Esophagus muscularis mucosa (tissue), 4 donors: ENCODE results near the gene GPSM1. TPM values are rescaled to one million over a fixed set of nuclear protein-coding genes. Genes with fewer than 3 reads are reported as not detected.

Source experiments
- DNase-seq: peaks from one replicate; pipeline ENCODE4 v3.0.0-alpha.2; 2017; ENCODE audit errors: extremely low spot score
- H3K27ac ChIP-seq, 4 donors: fragments of 200-600 bp; sonication (generic); replicated peaks in 1 of 4; 1 replicate in 3 of 4; 2 replicates in 1 of 4; pipeline ENCODE4 v1.5.1; 2016 to 2019; ENCODE audit warnings: mild to moderate bottlenecking in 1 of 4
- H3K27me3 ChIP-seq, 4 donors: fragments of 200-600 bp; sonication (generic); one replicate each; pipeline versions ENCODE4 v1.5.1 to v1.6.0; 2016 to 2019
- H3K36me3 ChIP-seq, 4 donors: fragments of 200-600 bp; sonication (generic); one replicate each; pipeline ENCODE4 v1.5.1; 2016 to 2019
- H3K4me1 ChIP-seq, 4 donors: fragments of 200-600 bp; sonication (generic); one replicate each; pipeline ENCODE4 v1.5.1; 2016 to 2019
- H3K4me3 ChIP-seq, 4 donors: fragments of 200-600 bp; sonication (generic); 1 replicate in 2 of 4; 2 replicates in 2 of 4; pipeline ENCODE4 v1.5.1; 2016 to 2019; ENCODE audit warnings: mild to moderate bottlenecking in 4 of 4, moderate library complexity in 1 of 4
- H3K9me3 ChIP-seq, 4 donors: fragments of 200-600 bp; sonication (generic); 1 replicate in 3 of 4; 2 replicates in 1 of 4; pipeline ENCODE4 v1.5.1; 2016 to 2019
- EP300 ChIP-seq: sonication (generic); formaldehyde crosslinking; IDR thresholded peaks from one replicate; pipeline ENCODE4 v1.6.1; 2017; ENCODE audit warnings: antibody characterized with exemption
- POLR2A ChIP-seq: fragments of 450-650 bp; IDR thresholded peaks from one replicate; pipeline ENCODE4 v1.6.1; 2017; ENCODE audit warnings: antibody characterized with exemption, moderate library complexity, mild to moderate bottlenecking, low read depth
- POLR2AphosphoS5 ChIP-seq, 2 donors: sonication (generic); formaldehyde crosslinking; IDR thresholded peaks; one replicate each; pipeline ENCODE4 v1.6.1; 2017; ENCODE audit warnings: antibody characterized with exemption in 2 of 2
- WGBS: methylation state at CpG from one replicate; pipeline ENCODE4 v1.1.5; 2018; 5-methylcytosine and 5-hydroxymethylcytosine counted together
- intact Hi-C: fragments of 100-400 bp; cut with DNase I; formaldehyde crosslinking; loops from one replicate; pipeline ENCODE4 v1.15.1; 2023
- total RNA-seq, 4 donors: library from RNA; depleted of rRNA; stranded (reverse); fragments of >200 nt; gene quantifications; one replicate each; pipeline versions ENCODE4 v1.1.0 to v1.2.1, GENCODE V29; 2016
- TF ChIP-seq, protein P1 (sequence below), 3 experiments: fragments of 200-600 bp in 2 of 3; fragments of 450-650 bp in 1 of 3; sonication (generic) in 2 of 3; IDR thresholded peaks; one replicate each; pipeline ENCODE4 v1.5.1; 2017 to 2019; ENCODE audit warnings: antibody characterized with exemption in 3 of 3, mild to moderate bottlenecking in 2 of 3, moderate library complexity in 1 of 3

GPSM1 gene
- total RNA-seq, 4 donors from 2014 or later: 8.3 to 18.5 (median 16.3) TPM

DNA sequence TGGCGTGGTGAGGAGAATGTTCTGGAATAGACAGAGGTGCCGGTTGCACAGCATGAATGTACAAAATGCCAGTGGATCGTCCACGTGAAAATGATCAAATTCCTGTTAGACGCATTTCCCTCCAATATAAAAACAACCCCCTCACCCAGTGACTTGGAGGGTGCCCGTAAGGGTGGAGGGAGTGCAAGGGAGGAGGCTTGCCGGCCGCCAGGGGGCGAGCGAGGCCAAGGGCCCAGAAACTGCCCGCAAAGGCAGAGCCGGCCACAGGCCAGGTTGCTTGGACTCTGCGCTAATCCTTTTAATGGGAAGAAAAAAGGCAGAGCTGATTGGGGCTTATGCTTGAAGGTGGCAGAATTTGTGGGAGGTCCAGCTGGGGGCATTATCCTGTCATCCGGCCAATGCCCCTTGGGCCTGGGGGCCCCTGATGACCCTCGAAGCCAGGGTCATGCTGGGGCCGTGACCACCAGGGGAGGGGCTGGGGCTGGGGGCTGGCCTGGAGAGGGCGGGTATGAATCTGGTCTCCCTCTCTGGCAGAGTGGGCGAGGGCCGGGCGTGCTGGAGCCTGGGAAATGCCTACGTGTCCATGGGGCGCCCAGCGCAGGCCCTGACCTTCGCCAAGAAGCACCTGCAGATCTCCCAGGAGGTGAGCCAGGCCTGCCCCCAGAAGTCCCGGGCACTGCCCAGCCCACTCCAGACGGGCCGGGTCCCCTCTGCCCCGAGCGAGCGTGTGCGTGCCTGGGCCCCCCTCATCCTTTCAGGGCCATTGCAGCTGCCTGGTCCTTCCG lies 12.0 kb downstream of the GPSM1 start:
- no peaks in the 10 kb centered on the region for H3K27me3 ChIP-seq
- H3K9me3 ChIP-seq: no peaks in the 10 kb centered on the region
- TF ChIP-seq, protein P1, sequence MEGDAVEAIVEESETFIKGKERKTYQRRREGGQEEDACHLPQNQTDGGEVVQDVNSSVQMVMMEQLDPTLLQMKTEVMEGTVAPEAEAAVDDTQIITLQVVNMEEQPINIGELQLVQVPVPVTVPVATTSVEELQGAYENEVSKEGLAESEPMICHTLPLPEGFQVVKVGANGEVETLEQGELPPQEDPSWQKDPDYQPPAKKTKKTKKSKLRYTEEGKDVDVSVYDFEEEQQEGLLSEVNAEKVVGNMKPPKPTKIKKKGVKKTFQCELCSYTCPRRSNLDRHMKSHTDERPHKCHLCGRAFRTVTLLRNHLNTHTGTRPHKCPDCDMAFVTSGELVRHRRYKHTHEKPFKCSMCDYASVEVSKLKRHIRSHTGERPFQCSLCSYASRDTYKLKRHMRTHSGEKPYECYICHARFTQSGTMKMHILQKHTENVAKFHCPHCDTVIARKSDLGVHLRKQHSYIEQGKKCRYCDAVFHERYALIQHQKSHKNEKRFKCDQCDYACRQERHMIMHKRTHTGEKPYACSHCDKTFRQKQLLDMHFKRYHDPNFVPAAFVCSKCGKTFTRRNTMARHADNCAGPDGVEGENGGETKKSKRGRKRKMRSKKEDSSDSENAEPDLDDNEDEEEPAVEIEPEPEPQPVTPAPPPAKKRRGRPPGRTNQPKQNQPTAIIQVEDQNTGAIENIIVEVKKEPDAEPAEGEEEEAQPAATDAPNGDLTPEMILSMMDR (IDR thresholded peaks at IDR 0.05): peak; percentile 77 to 91 (median 82)
- TF ChIP-seq POLR2AphosphoS5 (IDR thresholded peaks at IDR 0.05): peak in 1 of 2 donors; percentile 50
- TF ChIP-seq POLR2A: no peak
- no peak for TF ChIP-seq EP300
- H3K4me3 ChIP-seq: no peak overlapping the region
- peaks cover 0 to 64% (median 44%) of the 10 kb centered on the region in 4 donors for H3K36me3 ChIP-seq
- 66% methylated on average over 19 of the region's 32 CpGs for WGBS
- DNase-seq: no peak
- intact Hi-C loops: loop anchor here (5.0 kb wide), 1 partner anchor 58 kb away; no protein-coding TSS in a partner anchor
- H3K4me1 ChIP-seq: peaks cover 19 to 32% (median 30%) of the 10 kb centered on the region in 4 donors
- H3K27ac ChIP-seq: no peak overlapping the region

DNA sequence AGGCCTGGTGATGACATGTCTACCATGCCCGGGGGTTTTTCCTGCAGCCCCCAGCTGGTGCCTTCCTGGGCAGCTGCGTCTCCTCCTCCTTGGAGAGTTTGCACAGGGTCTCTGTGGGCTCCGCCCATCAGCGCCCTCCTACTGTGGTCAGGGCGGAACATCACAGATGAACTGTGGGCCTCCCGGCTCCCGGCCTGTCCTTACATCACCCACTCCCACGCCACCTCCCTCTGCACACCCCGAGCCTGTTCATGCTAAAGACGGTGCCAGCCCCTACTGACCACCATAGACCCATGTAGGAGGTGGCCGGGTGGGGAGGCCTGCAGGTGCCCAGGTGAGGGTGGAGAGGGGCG lies 12.6 kb downstream of the GPSM1 start:
- H3K9me3 ChIP-seq: no peaks in the 10 kb centered on the region
- peaks cover 22 to 36% (median 32%) of the 10 kb centered on the region in 4 donors for H3K4me1 ChIP-seq
- no peak overlapping the region for H3K4me3 ChIP-seq
- WGBS: 91% methylated on average over 10 of the region's 12 CpGs
- no peak overlapping the region for H3K27ac ChIP-seq
- H3K27me3 ChIP-seq: no peaks in the 10 kb centered on the region
- intact Hi-C loops: loop anchor here (5.0 kb wide), 1 partner anchor 57 kb away; no protein-coding TSS in a partner anchor
- peaks cover 0 to 58% (median 41%) of the 10 kb centered on the region in 4 donors for H3K36me3 ChIP-seq
- TF ChIP-seq EP300 (no peak), POLR2AphosphoS5 (IDR thresholded peaks at IDR 0.05) (no peak), POLR2A (no peak)
- TF ChIP-seq, protein P1 (IDR thresholded peaks at IDR 0.05): no peak
- no peak for DNase-seq

DNA sequence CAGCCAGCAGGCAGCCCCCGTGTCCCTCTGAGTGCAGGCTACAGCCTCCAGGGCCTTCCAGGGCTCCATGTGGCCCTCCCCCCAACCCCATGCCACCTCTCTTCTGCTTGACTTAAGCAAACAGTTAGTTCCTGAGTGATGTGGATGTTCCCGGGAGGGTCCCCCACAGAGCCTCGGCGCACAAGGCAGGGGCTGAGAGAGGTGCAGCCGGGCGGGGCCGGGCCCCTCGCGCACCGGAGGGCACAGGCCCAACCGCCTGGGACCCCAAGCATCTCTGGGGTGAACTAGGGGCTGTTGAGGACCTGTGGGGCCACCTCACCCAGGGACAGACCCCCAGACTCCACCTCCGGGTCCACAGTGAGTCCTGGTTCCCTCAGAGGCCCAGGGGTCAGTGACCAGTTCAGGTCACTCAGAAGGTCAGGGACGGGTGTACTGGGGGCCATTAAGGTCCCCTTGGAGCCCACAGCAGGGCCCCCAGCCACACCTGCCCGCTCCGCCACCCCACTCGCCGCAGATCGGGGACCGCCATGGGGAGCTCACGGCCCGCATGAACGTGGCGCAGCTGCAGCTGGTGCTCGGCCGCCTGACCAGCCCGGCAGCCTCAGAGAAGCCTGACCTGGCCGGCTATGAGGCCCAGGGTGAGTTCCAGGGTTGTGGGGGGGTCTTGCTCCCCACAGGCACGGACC lies 13.2 kb downstream of the GPSM1 start:
- intact Hi-C loops: no loop called here
- 84% methylated on average over 7 of the region's 28 CpGs for WGBS
- Histone ChIP-seq H3K4me3 (no peak overlapping the region), H3K36me3 (peaks cover 0 to 52% (median 39%) of the 10 kb centered on the region in 4 donors), H3K4me1 (peaks cover 28 to 42% (median 36%) of the 10 kb centered on the region in 4 donors), H3K27me3 (no peaks in the 10 kb centered on the region), H3K9me3 (no peaks in the 10 kb centered on the region), H3K27ac (no peak overlapping the region)
- no peak for DNase-seq
- TF ChIP-seq EP300 (no peak), POLR2AphosphoS5 (IDR thresholded peaks at IDR 0.05) (no peak)
- TF ChIP-seq, protein P1 (IDR thresholded peaks at IDR 0.05): no peak

DNA sequence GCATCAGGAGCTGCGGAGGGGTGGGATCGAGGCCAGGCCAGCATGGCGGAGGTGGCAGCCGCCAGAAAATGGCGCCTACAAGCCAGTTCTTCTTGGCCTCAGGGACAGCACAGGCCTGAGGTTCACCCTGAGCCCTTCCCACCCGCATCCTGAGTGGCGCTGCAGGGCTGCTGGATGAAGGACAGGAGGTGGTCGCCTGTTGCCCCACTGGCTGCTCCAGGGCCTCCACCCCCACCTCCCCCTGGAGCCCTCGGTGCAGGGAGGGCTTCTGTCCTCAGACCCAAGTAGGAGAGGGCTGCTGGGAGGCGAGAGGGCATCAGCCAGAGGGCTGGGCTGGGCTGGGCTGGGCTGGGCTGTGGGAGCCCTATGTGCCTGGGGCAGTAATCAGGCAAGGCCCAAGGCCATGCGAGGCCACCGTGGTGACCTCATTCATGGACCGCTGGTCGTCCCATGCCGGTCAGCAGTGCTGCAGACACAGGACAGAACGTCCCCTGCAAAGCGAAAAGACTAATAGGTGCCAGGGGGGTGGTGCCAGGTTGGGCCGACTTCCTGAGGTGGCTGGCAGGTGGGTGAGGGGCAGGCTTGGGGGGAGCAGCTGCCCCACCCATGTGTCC lies 13.8 kb downstream of the GPSM1 start:
- intact Hi-C loops: no loop called here
- 87% methylated on average over 13 of the region's 18 CpGs for WGBS
- Histone ChIP-seq H3K27ac (peak overlapping the region in 1 of 4 donors; percentile 73), H3K9me3 (no peaks in the 10 kb centered on the region), H3K4me3 (no peak overlapping the region), H3K36me3 (peaks cover 0 to 46% (median 36%) of the 10 kb centered on the region in 4 donors), H3K4me1 (peaks cover 33 to 48% (median 42%) of the 10 kb centered on the region in 4 donors), H3K27me3 (no peaks in the 10 kb centered on the region)
- no peak for TF ChIP-seq POLR2A
- no peak for TF ChIP-seq EP300
- TF ChIP-seq, protein P1 (IDR thresholded peaks at IDR 0.05): no peak
- TF ChIP-seq POLR2AphosphoS5 (IDR thresholded peaks at IDR 0.05): no peak
- DNase-seq: no peak
